Neural crest cell (in vitro differentiated cells): Measurements from ENCODE around the gene MCC. TPM values are rescaled to one million over a fixed set of nuclear protein-coding genes. Genes with fewer than 3 reads are reported as not detected.

Source experiments
- DNase-seq: peaks from one replicate; pipeline ENCODE4 v3.0.0; 2021; ENCODE audit warnings: low read depth, mixed read lengths, low spot score
- H3K27ac Mint-ChIP-seq: one replicate; pipeline ENCODE4 v1.8.0; 2021; ENCODE audit warnings: mild to moderate bottlenecking, mixed read lengths; ENCODE audit not compliant: unreplicated experiment
- H3K27me3 Mint-ChIP-seq: 2 replicates; pipeline ENCODE4 v1.8.0; 2021; ENCODE audit warnings: low read depth, mild to moderate bottlenecking, mixed read lengths
- H3K36me3 Mint-ChIP-seq: 2 replicates; pipeline ENCODE4 v1.8.0; 2021; ENCODE audit warnings: low read depth, mild to moderate bottlenecking, mixed read lengths
- H3K4me1 Mint-ChIP-seq: 2 replicates; pipeline ENCODE4 v1.8.0; 2021; ENCODE audit warnings: mixed read lengths
- H3K4me3 Mint-ChIP-seq: one replicate; pipeline ENCODE4 v1.8.0; 2021; ENCODE audit warnings: mild to moderate bottlenecking, mixed read lengths
- H3K9me3 Mint-ChIP-seq: 2 replicates; pipeline ENCODE4 v1.8.0; 2021; ENCODE audit warnings: mixed read lengths
- total RNA-seq: library from RNA; stranded (reverse); gene quantifications from 2 replicates; pipeline ENCODE4 v1.2.1, GENCODE V29; 2021
- TF ChIP-seq, protein P1 (sequence below): fragments of 200-600 bp; sonication (generic); conservative IDR thresholded peaks from 2 replicates; pipeline ENCODE4 v1.5.0; 2021; ENCODE audit warnings: antibody characterized with exemption, mild to moderate bottlenecking

Gene MCC
- total RNA-seq, 1 donor from 2014 or later: 10.8 TPM

DNA sequence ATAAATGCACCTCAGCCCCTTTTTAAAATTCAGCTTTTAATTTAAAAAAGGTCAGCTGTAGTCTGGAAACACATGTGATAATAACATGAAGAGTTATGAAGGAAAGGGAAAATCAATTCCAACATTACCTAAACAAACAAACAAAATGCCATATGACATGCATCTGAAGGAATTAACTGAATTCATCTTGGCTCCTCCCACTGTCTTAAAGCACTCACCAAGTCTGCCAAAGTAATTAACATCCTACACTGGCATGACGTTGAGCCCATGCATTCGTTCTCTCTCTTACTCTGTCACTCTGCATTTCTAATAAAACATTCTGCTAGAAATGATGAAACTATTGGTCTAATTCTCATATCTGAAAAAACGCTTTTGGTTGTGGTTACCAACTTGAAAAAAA is 91.2 kb downstream of the MCC start:
- Mint-ChIP-seq H3K4me1 (no peaks in the 10 kb centered on the region), H3K27me3 (no peaks in the 10 kb centered on the region), H3K4me3 (no peak overlapping the region), H3K27ac (no peak overlapping the region), H3K36me3 (no peaks in the 10 kb centered on the region), H3K9me3 (no peaks in the 10 kb centered on the region)
- TF ChIP-seq, protein P1, sequence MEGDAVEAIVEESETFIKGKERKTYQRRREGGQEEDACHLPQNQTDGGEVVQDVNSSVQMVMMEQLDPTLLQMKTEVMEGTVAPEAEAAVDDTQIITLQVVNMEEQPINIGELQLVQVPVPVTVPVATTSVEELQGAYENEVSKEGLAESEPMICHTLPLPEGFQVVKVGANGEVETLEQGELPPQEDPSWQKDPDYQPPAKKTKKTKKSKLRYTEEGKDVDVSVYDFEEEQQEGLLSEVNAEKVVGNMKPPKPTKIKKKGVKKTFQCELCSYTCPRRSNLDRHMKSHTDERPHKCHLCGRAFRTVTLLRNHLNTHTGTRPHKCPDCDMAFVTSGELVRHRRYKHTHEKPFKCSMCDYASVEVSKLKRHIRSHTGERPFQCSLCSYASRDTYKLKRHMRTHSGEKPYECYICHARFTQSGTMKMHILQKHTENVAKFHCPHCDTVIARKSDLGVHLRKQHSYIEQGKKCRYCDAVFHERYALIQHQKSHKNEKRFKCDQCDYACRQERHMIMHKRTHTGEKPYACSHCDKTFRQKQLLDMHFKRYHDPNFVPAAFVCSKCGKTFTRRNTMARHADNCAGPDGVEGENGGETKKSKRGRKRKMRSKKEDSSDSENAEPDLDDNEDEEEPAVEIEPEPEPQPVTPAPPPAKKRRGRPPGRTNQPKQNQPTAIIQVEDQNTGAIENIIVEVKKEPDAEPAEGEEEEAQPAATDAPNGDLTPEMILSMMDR: no peak
- no peak for DNase-seq

DNA sequence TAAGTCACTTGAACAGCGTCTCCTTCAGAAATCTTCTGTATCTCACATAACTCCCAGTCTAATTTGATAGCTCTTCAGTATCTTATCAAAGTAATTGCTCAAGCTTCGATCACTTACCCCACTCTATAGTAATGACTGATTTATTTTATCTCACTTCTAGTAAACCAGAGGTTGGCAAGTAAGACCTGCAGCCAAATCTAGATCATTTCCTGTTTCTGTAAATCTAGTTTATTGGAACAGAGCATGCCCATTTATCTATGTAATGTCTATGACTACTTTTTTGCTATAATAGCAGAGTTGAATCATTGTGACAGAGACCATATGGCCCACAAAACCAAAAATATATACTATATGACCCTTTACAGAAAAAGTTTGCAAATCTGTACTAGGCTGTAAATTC is 93.6 kb downstream of the MCC start:
- H3K36me3 Mint-ChIP-seq: no peaks in the 10 kb centered on the region
- no peaks in the 10 kb centered on the region for H3K27me3 Mint-ChIP-seq
- no peak overlapping the region for H3K4me3 Mint-ChIP-seq
- H3K4me1 Mint-ChIP-seq: no peaks in the 10 kb centered on the region
- TF ChIP-seq, protein P1: no peak
- H3K27ac Mint-ChIP-seq: no peak overlapping the region
- no peaks in the 10 kb centered on the region for H3K9me3 Mint-ChIP-seq
- no peak for DNase-seq

DNA sequence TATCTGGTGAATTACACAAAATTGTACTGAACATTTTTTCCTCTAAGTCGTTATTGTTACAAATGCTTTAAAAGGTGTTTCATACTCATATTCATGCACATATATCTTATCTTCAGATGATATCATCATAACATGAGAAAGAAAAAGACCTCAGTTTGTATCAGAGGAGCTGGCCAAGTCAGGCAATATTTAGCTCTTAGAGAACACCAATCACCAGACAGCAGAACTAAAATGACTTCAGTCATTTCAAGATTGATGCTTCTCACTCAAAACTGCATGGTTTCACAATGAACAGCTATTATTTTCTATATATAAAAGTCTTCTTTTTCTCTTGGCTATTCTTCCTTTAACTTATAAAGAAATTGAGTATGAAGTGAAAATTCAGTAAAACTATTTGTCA is 98.0 kb downstream of the MCC start:
- H3K36me3 Mint-ChIP-seq: no peaks in the 10 kb centered on the region
- no peak overlapping the region for H3K27ac Mint-ChIP-seq

DNA sequence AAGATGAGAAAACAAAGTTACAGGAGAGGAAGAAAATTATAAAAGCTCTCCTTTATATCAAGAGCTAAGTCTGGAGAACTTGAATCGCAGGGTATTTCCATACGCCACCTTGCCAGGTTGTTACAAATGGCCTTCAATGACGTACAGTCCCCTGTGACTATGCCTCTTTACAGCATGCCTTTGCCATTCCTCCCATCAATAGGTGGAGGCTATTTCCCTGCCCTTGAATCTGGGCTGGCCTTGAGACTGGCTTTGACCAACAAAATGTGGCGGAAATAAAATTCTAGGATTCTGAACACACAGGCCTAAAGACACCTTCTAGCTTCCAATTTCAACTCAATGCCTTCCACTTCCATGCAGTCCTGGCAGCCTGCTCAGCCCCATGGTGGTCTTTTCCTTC is 99.1 kb downstream of the MCC start:
- TF ChIP-seq, protein P1: no peak
- peaks cover 4% of the 10 kb centered on the region for H3K9me3 Mint-ChIP-seq
- H3K27me3 Mint-ChIP-seq: no peaks in the 10 kb centered on the region
- peaks cover 5% of the 10 kb centered on the region for H3K4me1 Mint-ChIP-seq
- no peaks in the 10 kb centered on the region for H3K36me3 Mint-ChIP-seq
- DNase-seq: no peak
- peak overlapping the region; percentile 89 for H3K27ac Mint-ChIP-seq
- no peak overlapping the region for H3K4me3 Mint-ChIP-seq

More for the DNA sequence above, 98.0 kb downstream of the MCC start:
- Mint-ChIP-seq H3K4me3 (no peak overlapping the region), H3K27me3 (no peaks in the 10 kb centered on the region), H3K9me3 (peaks cover 4% of the 10 kb centered on the region), H3K4me1 (peaks cover 5% of the 10 kb centered on the region)
- TF ChIP-seq, protein P1: no peak
- DNase-seq: no peak

DNA sequence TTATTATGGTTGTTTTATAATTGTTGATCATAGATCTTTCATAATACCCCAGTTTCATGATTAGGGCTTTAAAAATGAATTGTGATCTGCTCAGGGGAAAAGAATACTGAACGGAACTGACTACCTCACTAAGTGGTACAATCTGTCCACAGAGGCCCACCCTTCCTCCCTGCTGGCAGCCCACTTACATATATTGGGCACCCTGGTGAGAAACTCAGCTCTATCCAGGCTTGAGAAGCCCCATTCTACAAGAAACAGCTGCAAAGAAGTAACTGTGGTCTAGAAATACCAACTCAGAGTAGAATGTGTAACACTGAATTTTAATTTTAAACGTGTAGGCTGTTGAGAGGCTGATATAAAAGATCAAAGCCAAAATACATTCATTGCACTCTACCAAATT is 100.4 kb downstream of the MCC start:
- Mint-ChIP-seq H3K4me1 (peaks cover 5% of the 10 kb centered on the region), H3K27me3 (no peaks in the 10 kb centered on the region), H3K36me3 (no peaks in the 10 kb centered on the region), H3K9me3 (peaks cover 4% of the 10 kb centered on the region), H3K27ac (no peak overlapping the region), H3K4me3 (no peak overlapping the region)
- TF ChIP-seq, protein P1: no peak
- DNase-seq: no peak

DNA sequence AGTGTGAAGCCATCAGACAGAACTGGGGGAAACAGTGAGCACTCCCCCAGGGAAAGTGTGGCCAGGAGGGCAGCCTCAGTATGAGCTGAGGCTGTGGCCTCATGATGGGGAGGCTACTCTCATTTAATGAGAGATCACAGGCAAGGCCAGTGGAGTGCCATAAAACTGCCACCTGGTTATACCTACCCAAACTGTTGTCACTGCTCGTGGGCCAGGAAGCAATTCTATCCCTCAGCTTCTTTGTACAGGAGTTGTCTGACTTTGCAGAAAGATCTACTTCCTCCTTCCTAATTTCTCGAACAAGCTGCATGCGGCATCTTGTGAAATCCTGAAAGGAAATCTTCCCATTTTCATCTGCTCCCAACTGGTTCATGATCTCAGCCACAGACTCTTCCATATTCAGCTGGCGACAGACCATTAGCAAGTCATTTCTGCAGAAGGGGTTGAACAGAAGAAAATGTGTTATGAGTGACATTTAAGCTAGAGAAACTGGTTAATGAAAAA is 103.4 kb downstream of the MCC start:
- H3K4me1 Mint-ChIP-seq: peaks cover 5% of the 10 kb centered on the region
- no peaks in the 10 kb centered on the region for H3K36me3 Mint-ChIP-seq
- no peak overlapping the region for H3K4me3 Mint-ChIP-seq
- H3K9me3 Mint-ChIP-seq: peaks cover 4% of the 10 kb centered on the region
- DNase-seq: no peak
- H3K27me3 Mint-ChIP-seq: no peaks in the 10 kb centered on the region
- TF ChIP-seq, protein P1: no peak
- H3K27ac Mint-ChIP-seq: no peak overlapping the region
